HepG2 (cell line): ENCODE data around the gene SMIM36.

Source experiments
- CEBPB ChIP-seq: IDR thresholded peaks from 2 replicates; pipeline ENCODE4 v1.6.1; 2011; ENCODE audit warnings: low read depth, low read length, improper control_type of control experiment, borderline replicate concordance
- DR1 ChIP-seq: sonication (generic); formaldehyde crosslinking; IDR thresholded peaks from 2 replicates; pipeline ENCODE4 v1.8.0; 2021; ENCODE audit warnings: mild to moderate bottlenecking, missing genetic modification reagents, inconsistent platforms
- EP300 ChIP-seq, 3 experiments: sonication (generic) in 1 of 3; formaldehyde crosslinking in 1 of 3; IDR thresholded peaks; 2 replicates each; pipeline versions ENCODE4 v1.5.1 to v1.6.1; 2011 to 2020; ENCODE audit warnings: low read depth in 2 of 3, low read length in 2 of 3, borderline replicate concordance in 1 of 3, improper control_type of control experiment in 1 of 3, mild to moderate bottlenecking in 1 of 3, missing genetic modification reagents in 1 of 3, moderate library complexity in 1 of 3
- GABPA ChIP-seq, 2 experiments: IDR thresholded peaks; 2 replicates each; pipeline ENCODE4 v1.6.1; 2011 to 2016; ENCODE audit warnings: low read depth in 2 of 2, low read length in 1 of 2, missing biosample characterization in 1 of 2, missing genetic modification characterization in 1 of 2
- MAFF ChIP-seq: IDR thresholded peaks from 2 replicates; pipeline ENCODE4 v1.6.1; 2011; ENCODE audit warnings: low read depth, low read length, improper control_type of control experiment
- MTA1 ChIP-seq: sonication (generic); formaldehyde crosslinking; IDR thresholded peaks from 2 replicates; pipeline ENCODE4 v1.4.0; 2020; ENCODE audit warnings: missing genetic modification reagents, mild to moderate bottlenecking, borderline replicate concordance
- NFYB ChIP-seq: sonication (generic); formaldehyde crosslinking; IDR thresholded peaks from 2 replicates; pipeline ENCODE4 v1.4.0; 2020; ENCODE audit warnings: missing genetic modification reagents
- POLR2AphosphoS5 ChIP-seq: IDR thresholded peaks from 2 replicates; pipeline ENCODE4 v1.6.1; 2012; ENCODE audit warnings: low read depth, low read length
- YY1 ChIP-seq: IDR thresholded peaks from 2 replicates; pipeline ENCODE4 v1.6.1; 2011; ENCODE audit warnings: low read length, low read depth, moderate library complexity, mild to moderate bottlenecking; ENCODE audit not compliant: insufficient read depth, insufficient replicate concordance
- ZNF274 ChIP-seq: sonication (generic); formaldehyde crosslinking; IDR thresholded peaks from 2 replicates; pipeline ENCODE4 v1.5.1; 2020; ENCODE audit warnings: mild to moderate bottlenecking, missing genetic modification reagents
- TF ChIP-seq, protein P1 (sequence below): IDR thresholded peaks from 2 replicates; pipeline ENCODE4 v1.6.1; 2016; ENCODE audit warnings: missing compliant biosample characterization, missing genetic modification reagents, borderline replicate concordance
- TF ChIP-seq, protein P2 (sequence below): IDR thresholded peaks from 2 replicates; pipeline ENCODE4 v1.6.1; 2012; ENCODE audit warnings: low read depth, low read length, improper control_type of control experiment

DNA sequence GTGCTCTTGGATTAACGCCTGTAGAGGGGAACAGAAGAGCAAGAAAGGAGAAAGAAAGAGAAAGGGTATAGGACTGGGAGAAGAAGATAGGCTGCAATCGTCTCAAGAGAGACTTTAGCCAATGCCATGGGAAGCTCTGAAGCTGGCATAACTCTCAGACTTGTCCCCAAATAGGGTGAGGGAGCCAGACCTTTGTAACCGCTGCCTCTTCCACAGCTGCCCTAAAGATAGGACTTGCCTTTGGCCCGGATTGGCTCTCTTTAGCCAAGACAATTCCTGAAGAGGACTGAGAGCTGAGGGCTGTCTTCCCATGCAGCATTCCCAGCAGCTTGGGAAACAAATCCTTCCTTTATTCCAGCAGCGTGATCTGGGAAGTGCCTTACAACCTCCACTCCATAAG, 68.8 kb downstream of the SMIM36 start:
- TF ChIP-seq POLR2AphosphoS5: no peak
- no peak for TF ChIP-seq YY1
- no peak for TF ChIP-seq MTA1 (CRISPR knock-in tag)
- no peak for TF ChIP-seq GABPA (IDR thresholded peaks at IDR 0.05; ENCODE audit: low read depth, low read length)
- no peak for TF ChIP-seq GABPA (CRISPR knock-in tag; IDR thresholded peaks at IDR 0.05; ENCODE audit: low read depth)
- no peak for TF ChIP-seq CEBPB
- no peak for TF ChIP-seq MAFF
- TF ChIP-seq NFYB (CRISPR knock-in tag): no peak
- TF ChIP-seq, protein P1, sequence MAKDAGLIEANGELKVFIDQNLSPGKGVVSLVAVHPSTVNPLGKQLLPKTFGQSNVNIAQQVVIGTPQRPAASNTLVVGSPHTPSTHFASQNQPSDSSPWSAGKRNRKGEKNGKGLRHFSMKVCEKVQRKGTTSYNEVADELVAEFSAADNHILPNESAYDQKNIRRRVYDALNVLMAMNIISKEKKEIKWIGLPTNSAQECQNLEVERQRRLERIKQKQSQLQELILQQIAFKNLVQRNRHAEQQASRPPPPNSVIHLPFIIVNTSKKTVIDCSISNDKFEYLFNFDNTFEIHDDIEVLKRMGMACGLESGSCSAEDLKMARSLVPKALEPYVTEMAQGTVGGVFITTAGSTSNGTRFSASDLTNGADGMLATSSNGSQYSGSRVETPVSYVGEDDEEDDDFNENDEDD (CRISPR knock-in tag): no peak
- no peak for TF ChIP-seq EP300 (IDR thresholded peaks at IDR 0.05; ENCODE audit: low read depth in 2 of 2, low read length in 2 of 2)
- no peak for TF ChIP-seq EP300 (CRISPR knock-in tag; IDR thresholded peaks at IDR 0.05; ENCODE audit: borderline replicate concordance)
- TF ChIP-seq, protein P2, sequence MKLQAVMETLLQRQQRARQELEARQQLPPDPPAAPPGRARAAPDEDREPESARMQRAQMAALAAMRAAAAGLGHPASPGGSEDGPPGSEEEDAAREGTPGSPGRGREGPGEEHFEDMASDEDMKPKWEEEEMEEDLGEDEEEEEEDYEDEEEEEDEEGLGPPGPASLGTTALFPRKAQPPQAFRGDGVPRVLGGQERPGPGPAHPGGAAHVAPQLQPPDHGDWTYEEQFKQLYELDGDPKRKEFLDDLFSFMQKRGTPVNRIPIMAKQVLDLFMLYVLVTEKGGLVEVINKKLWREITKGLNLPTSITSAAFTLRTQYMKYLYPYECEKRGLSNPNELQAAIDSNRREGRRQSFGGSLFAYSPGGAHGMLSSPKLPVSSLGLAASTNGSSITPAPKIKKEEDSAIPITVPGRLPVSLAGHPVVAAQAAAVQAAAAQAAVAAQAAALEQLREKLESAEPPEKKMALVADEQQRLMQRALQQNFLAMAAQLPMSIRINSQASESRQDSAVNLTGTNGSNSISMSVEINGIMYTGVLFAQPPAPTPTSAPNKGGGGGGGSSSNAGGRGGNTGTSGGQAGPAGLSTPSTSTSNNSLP: no peak
- TF ChIP-seq DR1 (CRISPR knock-in tag): no peak
- TF ChIP-seq ZNF274 (CRISPR knock-in tag): no peak
